Vagina (tissue), 2 donors: ENCODE results near the gene NKAIN4.

Experiments used
- CTCF ChIP-seq, 3 experiments: fragments of 450-650 bp in 2 of 3; fragments of 200-600 bp in 1 of 3; sonication (generic) in 1 of 3; IDR thresholded peaks; one replicate each; pipeline ENCODE4 v1.5.1; 2017 to 2019; ENCODE audit warnings: antibody characterized with exemption in 3 of 3, mild to moderate bottlenecking in 2 of 3, moderate library complexity in 2 of 3
- POLR2A ChIP-seq, 2 donors: fragments of 450-650 bp; IDR thresholded peaks; one replicate each; pipeline ENCODE4 v1.6.1; 2017; ENCODE audit warnings: antibody characterized with exemption in 2 of 2, mild to moderate bottlenecking in 2 of 2, moderate library complexity in 2 of 2
- POLR2AphosphoS5 ChIP-seq, 2 donors: sonication (generic); formaldehyde crosslinking; IDR thresholded peaks; one replicate each; pipeline ENCODE4 v1.9.0; 2017; ENCODE audit warnings: antibody characterized with exemption in 2 of 2, mild to moderate bottlenecking in 2 of 2, low read depth in 1 of 2; ENCODE audit not compliant: insufficient read depth in 1 of 2

GRCh38 chr20:63261060-63261794 lies 7.0 kb upstream of the NKAIN4 start:
- no peak for TF ChIP-seq CTCF (IDR thresholded peaks at IDR 0.05)
- TF ChIP-seq POLR2AphosphoS5 (IDR thresholded peaks at IDR 0.05; ENCODE audit: insufficient read depth in 1 of 2, low read depth in 1 of 2), result no peak
- TF ChIP-seq POLR2A (IDR thresholded peaks at IDR 0.05), result no peak
